Umbilical cord (tissue), 2 donors: ENCODE results near the gene FNDC3B. TPM values are rescaled to one million over a fixed set of nuclear protein-coding genes. Genes with fewer than 3 reads are reported as not detected.
A peak's percentile ranks its signal among the peaks of the same experiment; 100 is the strongest.
"Not testable (repeated sequence)": the region's sequence is repeated elsewhere in the genome, so short reads cannot be mapped to it uniquely, and the experiment has no call there.

Experiments
- DNase-seq: peaks from one replicate; pipeline ENCODE4 v3.0.0-alpha.2; 2015; ENCODE audit warnings: low spot score
- total RNA-seq: library from RNA; depleted of rRNA; stranded (reverse); fragments of >200 nt; gene quantifications from one replicate; pipeline ENCODE4 v1.2.3, GENCODE V29; 2014; ENCODE audit warnings: low replicate concordance; ENCODE audit not compliant: insufficient read depth

Gene FNDC3B
- total RNA-seq, result 266 TPM

GRCh38 chr3:172039436-172040077 is at the start of gene FNDC3B:
FNDC3B (plus strand) TSS chr3:172039578; CDS start chr3:172112480, 72,902 bp downstream.
- peak; percentile 98 for DNase-seq

GRCh38 chr3:171990239-171990638 is 49.1 kb upstream of the FNDC3B start:
- DNase-seq, result not testable (repeated sequence)

GRCh38 chr3:171991166-171991565 is 48.2 kb upstream of the FNDC3B start:
- no peak for DNase-seq

- peak; percentile 54 for DNase-seq
These were observed 44.5 kb upstream of the FNDC3B start for GRCh38 chr3:171994646-171995428.

GRCh38 chr3:171995486-171995885 is 43.9 kb upstream of the FNDC3B start:
- no peak for DNase-seq

- no peak for DNase-seq
These were observed 43.1 kb upstream of the FNDC3B start for GRCh38 chr3:171996178-171996817.

- not testable (repeated sequence) for DNase-seq
These were observed 40.6 kb upstream of the FNDC3B start for GRCh38 chr3:171998731-171999130.

- not testable (repeated sequence) for DNase-seq
These were observed 37.8 kb upstream of the FNDC3B start for GRCh38 chr3:172001616-172002015.

- DNase-seq, result no peak
These were observed 36.8 kb upstream of the FNDC3B start for GRCh38 chr3:172002512-172003078.

- no peak for DNase-seq
These were observed 36.2 kb upstream of the FNDC3B start for GRCh38 chr3:172003146-172003545.

- no peak for DNase-seq
These were observed 32.4 kb upstream of the FNDC3B start for GRCh38 chr3:172007065-172007370.

- DNase-seq, result no peak
These were observed 29.6 kb upstream of the FNDC3B start for GRCh38 chr3:172009803-172010202.

- no peak for DNase-seq
These were observed 26.6 kb upstream of the FNDC3B start for GRCh38 chr3:172012775-172013174.

- no peak for DNase-seq
These were observed 25.2 kb upstream of the FNDC3B start for GRCh38 chr3:172014145-172014544.

GRCh38 chr3:172018364-172018763 is 21.0 kb upstream of the FNDC3B start:
- no peak for DNase-seq

- no peak for DNase-seq
These were observed 18.6 kb upstream of the FNDC3B start for GRCh38 chr3:172020763-172021162.

GRCh38 chr3:172021164-172021563 is 18.2 kb upstream of the FNDC3B start:
- no peak for DNase-seq

GRCh38 chr3:172021859-172022258 is 17.5 kb upstream of the FNDC3B start:
- no peak for DNase-seq

GRCh38 chr3:172023915-172024314 is 15.5 kb upstream of the FNDC3B start:
- DNase-seq, result no peak

- DNase-seq, result no peak
These were observed 14.7 kb upstream of the FNDC3B start for GRCh38 chr3:172024679-172025078.

GRCh38 chr3:172029425-172030098 is 9.8 kb upstream of the FNDC3B start:
- DNase-seq, result no peak

- DNase-seq, result no peak
These were observed 9.2 kb upstream of the FNDC3B start for GRCh38 chr3:172030181-172030580.
